Effector memory CD4-positive, alpha-beta T cell (primary cell): ENCODE results near the gene GRIN2C.

Source experiments
- DNase-seq, 3 donors: peaks; one replicate each; pipeline ENCODE4 v3.0.0-alpha.2; 2020
- H3K27ac ChIP-seq: 2 replicates; pipeline ENCODE4 v1.7.0; 2013; ENCODE audit warnings: mild to moderate bottlenecking, low read length, moderate library complexity; ENCODE audit not compliant: insufficient read depth, poor library complexity, severe bottlenecking
- H3K27me3 ChIP-seq: replicated peaks from 2 replicates; pipeline ENCODE4 v1.7.0; 2013; ENCODE audit warnings: mild to moderate bottlenecking, low read length; ENCODE audit not compliant: insufficient read depth, control insufficient read depth, poor library complexity, severe bottlenecking
- H3K36me3 ChIP-seq: 2 replicates; pipeline ENCODE4 v1.7.0; 2013; ENCODE audit warnings: mild to moderate bottlenecking, low read length, moderate library complexity; ENCODE audit not compliant: control insufficient read depth, insufficient read depth
- H3K4me1 ChIP-seq: 2 replicates; pipeline ENCODE4 v1.7.0; 2013; ENCODE audit warnings: low read length, mild to moderate bottlenecking; ENCODE audit not compliant: control insufficient read depth, insufficient read depth, poor library complexity, severe bottlenecking
- H3K4me3 ChIP-seq: 2 replicates; pipeline ENCODE4 v1.7.0; 2013; ENCODE audit warnings: low read length, low read depth, mild to moderate bottlenecking; ENCODE audit not compliant: insufficient read depth, poor library complexity, severe bottlenecking
- H3K9me3 ChIP-seq: 2 replicates; pipeline ENCODE4 v1.7.0; 2013; ENCODE audit warnings: mild to moderate bottlenecking, low read length, moderate library complexity; ENCODE audit not compliant: control insufficient read depth

GRIN2C gene

GRCh38 chr17:74822335-74822938 is 37.2 kb downstream of the GRIN2C start:
- Histone ChIP-seq H3K9me3 (no peaks in the 10 kb centered on the region), H3K4me3 (no peak overlapping the region), H3K27me3 (no peaks in the 10 kb centered on the region), H3K4me1 (no peaks in the 10 kb centered on the region), H3K27ac (no peak overlapping the region), H3K36me3 (peaks cover 45% of the 10 kb centered on the region)
- no peak for DNase-seq

- Histone ChIP-seq H3K27me3 (no peaks in the 10 kb centered on the region), H3K4me3 (no peak overlapping the region), H3K4me1 (no peaks in the 10 kb centered on the region), H3K27ac (no peak overlapping the region), H3K36me3 (peaks cover 43% of the 10 kb centered on the region), H3K9me3 (no peaks in the 10 kb centered on the region)
- DNase-seq = no peak
Measured at GRCh38 chr17:74821655-74822334, 37.9 kb downstream of the GRIN2C start.

GRCh38 chr17:74819801-74820436 is 39.8 kb downstream of the GRIN2C start:
- Histone ChIP-seq H3K27me3 (no peaks in the 10 kb centered on the region), H3K27ac (no peak overlapping the region), H3K4me1 (no peaks in the 10 kb centered on the region), H3K9me3 (no peaks in the 10 kb centered on the region), H3K36me3 (peaks cover 31% of the 10 kb centered on the region), H3K4me3 (no peak overlapping the region)
- DNase-seq = no peak

GRCh38 chr17:74818291-74818938 is 41.3 kb downstream of the GRIN2C start:
- no peaks in the 10 kb centered on the region for H3K27me3 ChIP-seq
- H3K9me3 ChIP-seq = no peaks in the 10 kb centered on the region
- DNase-seq = no peak
- no peaks in the 10 kb centered on the region for H3K4me1 ChIP-seq
- no peak overlapping the region for H3K4me3 ChIP-seq
- H3K27ac ChIP-seq = no peak overlapping the region
- peaks cover 26% of the 10 kb centered on the region for H3K36me3 ChIP-seq

GRCh38 chr17:74816905-74817620 is 42.6 kb downstream of the GRIN2C start:
- Histone ChIP-seq H3K27ac (no peak overlapping the region), H3K36me3 (peaks cover 27% of the 10 kb centered on the region), H3K27me3 (no peaks in the 10 kb centered on the region), H3K4me1 (no peaks in the 10 kb centered on the region), H3K4me3 (no peak overlapping the region), H3K9me3 (no peaks in the 10 kb centered on the region)
- no peak for DNase-seq

GRCh38 chr17:74815550-74816370 is 43.9 kb downstream of the GRIN2C start:
- H3K36me3 ChIP-seq = peaks cover 29% of the 10 kb centered on the region
- no peaks in the 10 kb centered on the region for H3K27me3 ChIP-seq
- no peak overlapping the region for H3K4me3 ChIP-seq
- H3K9me3 ChIP-seq = no peaks in the 10 kb centered on the region
- H3K4me1 ChIP-seq = no peaks in the 10 kb centered on the region
- no peak overlapping the region for H3K27ac ChIP-seq
- no peak for DNase-seq

GRCh38 chr17:74815067-74815466 is 44.6 kb downstream of the GRIN2C start:
- DNase-seq = no peak

GRCh38 chr17:74814453-74814852 is 45.2 kb downstream of the GRIN2C start:
- no peaks in the 10 kb centered on the region for H3K4me1 ChIP-seq
- peaks cover 23% of the 10 kb centered on the region for H3K36me3 ChIP-seq
- H3K27me3 ChIP-seq = no peaks in the 10 kb centered on the region
- no peak overlapping the region for H3K27ac ChIP-seq
- no peak overlapping the region for H3K4me3 ChIP-seq
- no peaks in the 10 kb centered on the region for H3K9me3 ChIP-seq
- no peak for DNase-seq

More at GRCh38 chr17:74815067-74815466, 44.6 kb downstream of the GRIN2C start:
- H3K27me3 ChIP-seq = no peaks in the 10 kb centered on the region
- H3K36me3 ChIP-seq = peaks cover 25% of the 10 kb centered on the region
- no peak overlapping the region for H3K4me3 ChIP-seq
- H3K4me1 ChIP-seq = no peaks in the 10 kb centered on the region
- H3K27ac ChIP-seq = no peak overlapping the region
- no peaks in the 10 kb centered on the region for H3K9me3 ChIP-seq
